ENCODE results near the gene PHF13.
"Not testable (repeated sequence)": the region's sequence is repeated elsewhere in the genome, so short reads cannot be mapped to it uniquely, and the experiment has no call there.

DNA sequence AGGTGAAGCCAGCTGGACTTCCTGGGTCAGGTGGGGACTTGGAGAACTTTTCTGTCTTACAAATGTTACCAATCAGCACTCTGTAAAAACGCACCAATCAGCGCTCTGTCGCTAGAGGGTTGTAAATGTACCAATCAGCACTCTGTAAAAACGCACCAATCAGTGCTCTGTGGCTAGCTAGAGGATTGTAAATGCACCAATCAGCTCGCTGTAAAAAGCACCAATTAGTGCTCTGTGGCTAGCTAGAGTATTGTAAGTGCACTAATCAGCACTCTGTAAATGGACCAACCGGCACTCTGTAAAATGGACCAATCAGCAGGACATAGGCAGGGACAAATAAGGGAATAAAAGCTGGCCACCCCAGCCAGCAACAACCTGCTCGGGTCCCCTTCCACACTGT is 48.9 kb downstream of the PHF13 start:
- not testable (repeated sequence) for TF ChIP-seq EZH2 (IDR thresholded peaks at IDR 0.05; ENCODE audit: borderline replicate concordance, low read length)
- TF ChIP-seq, protein P1, sequence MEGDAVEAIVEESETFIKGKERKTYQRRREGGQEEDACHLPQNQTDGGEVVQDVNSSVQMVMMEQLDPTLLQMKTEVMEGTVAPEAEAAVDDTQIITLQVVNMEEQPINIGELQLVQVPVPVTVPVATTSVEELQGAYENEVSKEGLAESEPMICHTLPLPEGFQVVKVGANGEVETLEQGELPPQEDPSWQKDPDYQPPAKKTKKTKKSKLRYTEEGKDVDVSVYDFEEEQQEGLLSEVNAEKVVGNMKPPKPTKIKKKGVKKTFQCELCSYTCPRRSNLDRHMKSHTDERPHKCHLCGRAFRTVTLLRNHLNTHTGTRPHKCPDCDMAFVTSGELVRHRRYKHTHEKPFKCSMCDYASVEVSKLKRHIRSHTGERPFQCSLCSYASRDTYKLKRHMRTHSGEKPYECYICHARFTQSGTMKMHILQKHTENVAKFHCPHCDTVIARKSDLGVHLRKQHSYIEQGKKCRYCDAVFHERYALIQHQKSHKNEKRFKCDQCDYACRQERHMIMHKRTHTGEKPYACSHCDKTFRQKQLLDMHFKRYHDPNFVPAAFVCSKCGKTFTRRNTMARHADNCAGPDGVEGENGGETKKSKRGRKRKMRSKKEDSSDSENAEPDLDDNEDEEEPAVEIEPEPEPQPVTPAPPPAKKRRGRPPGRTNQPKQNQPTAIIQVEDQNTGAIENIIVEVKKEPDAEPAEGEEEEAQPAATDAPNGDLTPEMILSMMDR (IDR thresholded peaks at IDR 0.05; ENCODE audit: low read length): not testable (repeated sequence)

Measured in OCI-LY1 (cell line).